ENCODE data around the gene CCAR1. TPM values are rescaled to one million over a fixed set of nuclear protein-coding genes. Genes with fewer than 3 reads are reported as not detected.

CCAR1 gene
- total RNA-seq, 2 donors from 2014 or later = 89.5 to 108 TPM

GRCh38 chr10:68717435-68717834 is 3.6 kb upstream of the CCAR1 start:
- no peak overlapping the region for H3K27ac Mint-ChIP-seq
- H3K36me3 ChIP-seq (ENCODE audit: control insufficient read depth, insufficient read depth, low read length) = peaks cover under 1% of the 10 kb centered on the region
- H3K9me3 Mint-ChIP-seq = no peaks in the 10 kb centered on the region
- no peak for DNase-seq
- H3K27me3 Mint-ChIP-seq (ENCODE audit: insufficient read depth) = no peaks in the 10 kb centered on the region
- no peaks in the 10 kb centered on the region for H3K9me3 ChIP-seq (ENCODE audit: control insufficient read depth, low read length)
- H3K4me3 Mint-ChIP-seq = no peak overlapping the region
- H3K4me1 Mint-ChIP-seq = peaks cover 5% of the 10 kb centered on the region
- no peaks in the 10 kb centered on the region for H3K4me1 ChIP-seq (ENCODE audit: control insufficient read depth, insufficient read depth, low read length)
- peaks cover 2% of the 10 kb centered on the region for H3K36me3 Mint-ChIP-seq (ENCODE audit: low read depth)
- H3K9ac ChIP-seq (ENCODE audit: extremely low read depth, low read length, poor library complexity, severe bottlenecking) = no peak overlapping the region
- no peak overlapping the region for H3K4me3 ChIP-seq (ENCODE audit: low read length)
- WGBS, 2 experiments (ENCODE audit: insufficient coverage in 1 of 2, insufficient read length in 1 of 2) = 89 to 100% methylated on average over 3 of the region's 3 CpGs
- no peak for TF ChIP-seq CTCF (conservative IDR thresholded peaks at IDR 0.05)
- H3K27ac ChIP-seq (ENCODE audit: low read depth, low read length) = no peak overlapping the region
- no peaks in the 10 kb centered on the region for H3K27me3 ChIP-seq (ENCODE audit: control insufficient read depth, insufficient read depth, low read length, poor library complexity, severe bottlenecking)

GRCh38 chr10:68721673-68722335 is 765 bp downstream of the CCAR1 start:
- H3K4me1 Mint-ChIP-seq = peaks cover 6% of the 10 kb centered on the region
- no peak for DNase-seq
- 0% methylated on average over 5 to 26 of the region's 27 CpGs for WGBS, 2 experiments (ENCODE audit: insufficient coverage in 1 of 2, insufficient read length in 1 of 2)
- Histone ChIP-seq H3K27ac (ENCODE audit: low read depth, low read length) (peak overlapping the region; percentile 92), H3K9me3 (ENCODE audit: control insufficient read depth, low read length) (no peaks in the 10 kb centered on the region), H3K4me1 (ENCODE audit: control insufficient read depth, insufficient read depth, low read length) (no peaks in the 10 kb centered on the region), H3K27me3 (ENCODE audit: control insufficient read depth, insufficient read depth, low read length, poor library complexity, severe bottlenecking) (no peaks in the 10 kb centered on the region), H3K36me3 (ENCODE audit: control insufficient read depth, insufficient read depth, low read length) (peaks cover 35% of the 10 kb centered on the region), H3K9ac (ENCODE audit: extremely low read depth, low read length, poor library complexity, severe bottlenecking) (peak overlapping the region; percentile 87), H3K4me3 (ENCODE audit: low read length) (peak overlapping the region; percentile 94)
- H3K27me3 Mint-ChIP-seq (ENCODE audit: insufficient read depth) = no peaks in the 10 kb centered on the region
- no peak for TF ChIP-seq CTCF (conservative IDR thresholded peaks at IDR 0.05)
- peak overlapping the region; percentile 94 for H3K4me3 Mint-ChIP-seq
- no peaks in the 10 kb centered on the region for H3K9me3 Mint-ChIP-seq
- H3K36me3 Mint-ChIP-seq (ENCODE audit: low read depth) = peaks cover 31% of the 10 kb centered on the region
- peak overlapping the region; percentile 100 for H3K27ac Mint-ChIP-seq

- no peak for DNase-seq
- Histone ChIP-seq H3K27me3 (ENCODE audit: control insufficient read depth, insufficient read depth, low read length, poor library complexity, severe bottlenecking) (no peaks in the 10 kb centered on the region), H3K9me3 (ENCODE audit: control insufficient read depth, low read length) (no peaks in the 10 kb centered on the region), H3K27ac (ENCODE audit: low read depth, low read length) (no peak overlapping the region), H3K9ac (ENCODE audit: extremely low read depth, low read length, poor library complexity, severe bottlenecking) (no peak overlapping the region), H3K4me1 (ENCODE audit: control insufficient read depth, insufficient read depth, low read length) (no peaks in the 10 kb centered on the region), H3K36me3 (ENCODE audit: control insufficient read depth, insufficient read depth, low read length) (peaks cover 66% of the 10 kb centered on the region), H3K4me3 (ENCODE audit: low read length) (no peak overlapping the region)
- H3K36me3 Mint-ChIP-seq (ENCODE audit: low read depth) = peaks cover 56% of the 10 kb centered on the region
- H3K27ac Mint-ChIP-seq = no peak overlapping the region
- 93 to 97% methylated on average over 14 of the region's 14 CpGs for WGBS, 2 experiments (ENCODE audit: insufficient coverage in 1 of 2, insufficient read length in 1 of 2)
- H3K4me1 Mint-ChIP-seq = peaks cover 6% of the 10 kb centered on the region
- no peaks in the 10 kb centered on the region for H3K9me3 Mint-ChIP-seq
- TF ChIP-seq CTCF (conservative IDR thresholded peaks at IDR 0.05) = no peak
- no peaks in the 10 kb centered on the region for H3K27me3 Mint-ChIP-seq (ENCODE audit: insufficient read depth)
- H3K4me3 Mint-ChIP-seq = no peak overlapping the region
These were observed 4.0 kb downstream of the CCAR1 start for GRCh38 chr10:68725016-68725415.

Measured in endodermal cell (in vitro differentiated cells).